Measurements from ENCODE around the gene ROR2.

GRCh38 chr9:91775011-91775707 is 174.9 kb downstream of the ROR2 start:
- TF ChIP-seq POLR2A (IDR thresholded peaks at IDR 0.05) (no peak), CTCF (IDR thresholded peaks at IDR 0.05) (peak; percentile 70 to 93 (median 89))

Measured in thyroid gland (tissue), 4 donors.